ENCODE measurements around the gene MIER3.

MIER3 gene

GRCh38 chr5:56958595-56958994 is 6.7 kb upstream of the MIER3 start:
- DNase-seq = no peak

- no peak for DNase-seq
Observed at GRCh38 chr5:56954262-56954661, 2.3 kb upstream of the MIER3 start.

GRCh38 chr5:56951126-56951945 is 587 bp downstream of the MIER3 start:
- no peak for DNase-seq

- DNase-seq = peak; percentile 32 to 82
Observed at GRCh38 chr5:56950626-56951125, 1.2 kb downstream of the MIER3 start.

- DNase-seq = no peak
Observed at GRCh38 chr5:56947052-56947451, 4.9 kb downstream of the MIER3 start.

GRCh38 chr5:56941981-56942380 is 9.9 kb downstream of the MIER3 start:
- no peak for DNase-seq

GRCh38 chr5:56938858-56939257 is 13.1 kb downstream of the MIER3 start:
- DNase-seq = no peak

GRCh38 chr5:56934325-56934724 is 17.6 kb downstream of the MIER3 start:
- no peak for DNase-seq

- DNase-seq = no peak
Observed at GRCh38 chr5:56922922-56923321, 29.0 kb downstream of the MIER3 start.

- DNase-seq = no peak
Observed at GRCh38 chr5:56919942-56920662, 31.8 kb downstream of the MIER3 start.

GRCh38 chr5:56918054-56918453 is 33.9 kb downstream of the MIER3 start:
- DNase-seq = no peak

GRCh38 chr5:56917534-56917933 is 34.4 kb downstream of the MIER3 start:
- DNase-seq = no peak

- no peak for DNase-seq
Observed at GRCh38 chr5:56914678-56915077, 37.2 kb downstream of the MIER3 start.

GRCh38 chr5:56913766-56914165 is 38.2 kb downstream of the MIER3 start:
- DNase-seq = no peak

- DNase-seq = no peak
Observed at GRCh38 chr5:56910210-56910965, 41.5 kb downstream of the MIER3 start.

GRCh38 chr5:56909294-56910209 is 42.4 kb downstream of the MIER3 start, which contains the start of gene SETD9:
Gene SETD9 (plus strand): TSS chr5:56909596. CDS start chr5:56909646, 50 bp downstream.
- peak; percentile 89 to 97 for DNase-seq

- peak in 1 of 2 experiments; percentile 93 for DNase-seq
Observed at GRCh38 chr5:56908942-56909293, 43.0 kb downstream of the MIER3 start.

GRCh38 chr5:56900858-56901578 is 50.9 kb downstream of the MIER3 start:
- DNase-seq = peak in 1 of 2 experiments; percentile 62

GRCh38 chr5:56900395-56900794 is 51.5 kb downstream of the MIER3 start:
- DNase-seq = no peak

- no peak for DNase-seq
Observed at GRCh38 chr5:56898213-56898612, 53.7 kb downstream of the MIER3 start.

- no peak for DNase-seq
Observed at GRCh38 chr5:56896763-56897162, 55.2 kb downstream of the MIER3 start.

Measured in SW 1271 (cell line).